ENCODE measurements around the gene ZNF236.

The ZNF236 gene

DNA sequence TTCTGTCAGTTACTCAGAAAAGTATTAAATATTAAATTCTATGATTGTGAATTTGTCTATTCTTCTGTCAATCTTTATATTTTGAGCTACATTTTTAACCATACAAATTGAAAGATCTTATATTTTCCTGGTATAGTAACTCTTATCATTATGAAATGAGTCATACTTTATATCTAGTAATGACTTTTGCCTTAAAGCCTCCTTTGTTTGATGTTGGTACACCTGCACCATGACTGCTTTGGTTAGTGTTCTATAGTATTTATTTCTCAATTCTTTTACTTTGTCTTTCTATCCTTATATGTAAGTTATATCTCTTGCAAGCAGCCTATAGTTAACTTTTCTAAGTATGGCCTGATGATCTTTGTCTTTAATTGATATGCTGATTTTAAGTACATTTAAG is 13.0 kb downstream of the ZNF236 start:
- Histone ChIP-seq H3K27me3 (ENCODE audit: insufficient read depth, insufficient read length) (no peaks in the 10 kb centered on the region), H3K9me3 (ENCODE audit: insufficient read depth, low read length) (no peaks in the 10 kb centered on the region), H3K36me3 (ENCODE audit: insufficient read depth, insufficient read length, low read length) (no peaks in the 10 kb centered on the region), H3K4me3 (ENCODE audit: insufficient read length, low read depth) (no peak overlapping the region), H3K9ac (ENCODE audit: insufficient read length, low read depth) (no peak overlapping the region), H3K4me1 (ENCODE audit: insufficient read depth, insufficient read length) (no peaks in the 10 kb centered on the region)
- no peak for DNase-seq (ENCODE audit: low read depth, low spot score)
- no peak for TF ChIP-seq YY1 (IDR thresholded peaks at IDR 0.05; ENCODE audit: insufficient read depth, insufficient read length)
- no peak for TF ChIP-seq SUZ12 (IDR thresholded peaks at IDR 0.05; ENCODE audit: extremely low read depth, insufficient read depth, insufficient read length)
- no peak for TF ChIP-seq ZNF274 (IDR thresholded peaks at IDR 0.05; ENCODE audit: low read depth, low read length)

DNA sequence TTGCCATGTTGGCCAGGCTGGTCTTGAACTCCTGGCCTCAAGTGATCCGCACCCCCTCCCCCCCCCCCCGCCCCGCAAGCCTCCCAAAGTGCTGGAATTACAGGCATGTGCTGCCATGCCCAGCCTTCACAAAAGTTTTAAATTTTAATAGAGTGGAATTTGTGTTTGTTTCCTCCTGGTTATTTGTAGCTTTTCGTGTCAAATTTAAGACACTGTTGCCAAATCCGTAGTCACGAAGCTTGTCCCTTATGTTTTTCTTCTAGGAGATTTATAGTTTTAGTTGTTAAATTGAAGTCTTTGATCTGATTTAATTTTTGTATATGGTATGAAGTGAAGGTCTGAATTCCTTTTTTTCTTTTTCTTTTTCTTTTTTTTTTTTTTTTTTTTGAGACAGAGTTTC is 14.7 kb downstream of the ZNF236 start:
- Histone ChIP-seq H3K9ac (ENCODE audit: insufficient read length, low read depth) (no peak overlapping the region), H3K9me3 (ENCODE audit: insufficient read depth, low read length) (no peaks in the 10 kb centered on the region), H3K4me3 (ENCODE audit: insufficient read length, low read depth) (no peak overlapping the region), H3K4me1 (ENCODE audit: insufficient read depth, insufficient read length) (no peaks in the 10 kb centered on the region), H3K36me3 (ENCODE audit: insufficient read depth, insufficient read length, low read length) (no peaks in the 10 kb centered on the region), H3K27me3 (ENCODE audit: insufficient read depth, insufficient read length) (no peaks in the 10 kb centered on the region)
- TF ChIP-seq YY1 (IDR thresholded peaks at IDR 0.05; ENCODE audit: insufficient read depth, insufficient read length) (no peak), ZNF274 (IDR thresholded peaks at IDR 0.05; ENCODE audit: low read depth, low read length) (no peak), SUZ12 (IDR thresholded peaks at IDR 0.05; ENCODE audit: extremely low read depth, insufficient read depth, insufficient read length) (no peak)
- DNase-seq (ENCODE audit: low read depth, low spot score) = no peak

DNA sequence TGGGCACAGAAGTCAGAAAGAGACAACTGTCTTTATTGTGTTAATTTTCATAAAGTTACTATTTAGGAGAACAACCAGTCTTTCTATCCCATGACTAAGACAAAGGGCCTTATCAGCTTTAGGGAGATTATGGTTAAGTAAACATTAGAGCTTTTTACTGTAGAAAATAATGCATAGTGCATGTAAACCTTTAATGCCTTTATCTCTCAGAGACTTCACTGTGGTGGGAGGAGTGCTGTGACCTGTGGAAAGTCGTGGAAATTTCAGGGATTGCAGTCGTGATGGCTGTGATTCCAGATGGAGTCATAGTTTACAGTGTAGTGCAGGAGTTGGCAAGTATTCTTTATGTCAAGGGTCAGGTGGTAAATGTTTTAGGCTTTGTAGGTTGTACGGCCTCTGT is 15.8 kb downstream of the ZNF236 start:
- DNase-seq (ENCODE audit: low read depth, low spot score) = no peak
- no peaks in the 10 kb centered on the region for H3K27me3 ChIP-seq (ENCODE audit: insufficient read depth, insufficient read length)
- H3K9me3 ChIP-seq (ENCODE audit: insufficient read depth, low read length) = no peaks in the 10 kb centered on the region
- H3K4me1 ChIP-seq (ENCODE audit: insufficient read depth, insufficient read length) = no peaks in the 10 kb centered on the region
- no peaks in the 10 kb centered on the region for H3K36me3 ChIP-seq (ENCODE audit: insufficient read depth, insufficient read length, low read length)
- H3K4me3 ChIP-seq (ENCODE audit: insufficient read length, low read depth) = no peak overlapping the region
- no peak overlapping the region for H3K9ac ChIP-seq (ENCODE audit: insufficient read length, low read depth)
- TF ChIP-seq SUZ12 (IDR thresholded peaks at IDR 0.05; ENCODE audit: extremely low read depth, insufficient read depth, insufficient read length) = no peak
- TF ChIP-seq ZNF274 (IDR thresholded peaks at IDR 0.05; ENCODE audit: low read depth, low read length) = no peak
- no peak for TF ChIP-seq YY1 (IDR thresholded peaks at IDR 0.05; ENCODE audit: insufficient read depth, insufficient read length)

DNA sequence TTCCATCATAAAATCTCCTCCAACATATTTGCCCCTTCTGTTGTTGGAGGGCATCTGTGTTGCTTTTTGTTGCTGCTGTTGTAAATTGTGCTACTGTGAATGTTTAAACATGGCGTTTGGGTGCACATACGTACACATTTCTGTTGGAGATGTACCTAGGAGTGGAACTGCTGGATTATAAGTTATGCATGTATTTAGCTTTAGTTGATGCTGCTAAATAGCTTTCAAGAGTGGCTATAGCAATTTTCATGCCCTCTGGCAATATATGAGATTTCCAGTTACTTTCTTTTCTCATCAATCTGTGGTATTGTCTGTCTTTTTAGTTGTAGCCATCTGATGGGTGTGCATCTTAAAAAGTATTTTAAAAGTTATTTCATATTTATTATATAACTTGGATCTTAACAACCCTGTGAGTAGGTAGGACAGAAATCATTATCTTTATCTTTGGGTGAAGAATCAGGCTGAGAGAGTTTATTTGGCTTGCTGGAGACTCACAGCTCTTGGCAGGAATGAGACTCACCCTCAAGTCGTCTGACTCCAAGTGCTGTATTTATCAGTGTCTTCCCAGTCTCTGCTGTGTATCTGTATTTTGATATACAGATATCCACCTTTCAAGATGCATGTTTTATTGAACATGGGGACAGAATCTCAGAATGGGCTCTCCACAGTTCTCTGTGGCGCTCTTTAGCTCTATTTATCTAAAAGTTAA is 16.9 kb downstream of the ZNF236 start:
- H3K27me3 ChIP-seq (ENCODE audit: insufficient read depth, insufficient read length) = no peaks in the 10 kb centered on the region
- no peaks in the 10 kb centered on the region for H3K9me3 ChIP-seq (ENCODE audit: insufficient read depth, low read length)
- TF ChIP-seq YY1 (IDR thresholded peaks at IDR 0.05; ENCODE audit: insufficient read depth, insufficient read length) (no peak), ZNF274 (IDR thresholded peaks at IDR 0.05; ENCODE audit: low read depth, low read length) (no peak), SUZ12 (IDR thresholded peaks at IDR 0.05; ENCODE audit: extremely low read depth, insufficient read depth, insufficient read length) (no peak)
- H3K4me3 ChIP-seq (ENCODE audit: insufficient read length, low read depth) = no peak overlapping the region
- H3K9ac ChIP-seq (ENCODE audit: insufficient read length, low read depth) = no peak overlapping the region
- no peak for DNase-seq (ENCODE audit: low read depth, low spot score)
- H3K4me1 ChIP-seq (ENCODE audit: insufficient read depth, insufficient read length) = no peaks in the 10 kb centered on the region
- no peaks in the 10 kb centered on the region for H3K36me3 ChIP-seq (ENCODE audit: insufficient read depth, insufficient read length, low read length)

DNA sequence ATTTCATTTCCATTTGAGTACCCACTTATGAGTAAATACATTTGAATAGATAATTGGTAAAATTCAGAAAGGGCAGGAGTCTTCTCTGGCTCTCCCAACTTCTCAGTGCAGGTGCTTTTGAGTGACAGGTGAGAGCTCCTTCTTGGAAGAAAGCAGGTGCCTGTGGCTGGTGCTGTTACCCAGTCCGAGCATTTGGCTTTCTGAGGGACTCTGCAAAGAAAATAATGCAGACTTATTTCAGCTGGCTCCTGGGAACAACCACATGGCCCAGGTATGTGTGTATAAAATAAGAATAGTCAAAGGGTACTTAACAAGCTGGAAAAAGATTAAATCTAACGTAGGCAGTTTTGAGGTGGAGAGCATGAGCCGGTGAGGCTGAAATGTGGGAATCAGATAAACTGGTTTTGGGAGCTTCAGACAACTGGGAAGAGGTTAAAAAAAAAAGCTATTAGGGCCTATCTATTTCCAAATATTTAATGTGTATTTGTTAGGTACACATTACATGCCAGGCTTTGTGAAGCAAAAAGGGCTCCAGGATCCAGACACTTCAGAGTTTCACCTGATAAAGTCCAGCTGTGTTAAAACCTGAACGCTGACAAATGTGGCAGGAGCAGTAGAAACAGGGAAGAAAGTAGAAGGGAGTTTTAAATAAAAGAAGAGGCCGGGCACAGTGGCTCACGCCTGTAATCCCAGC is 20.6 kb downstream of the ZNF236 start:
- Histone ChIP-seq H3K9me3 (ENCODE audit: insufficient read depth, low read length) (no peaks in the 10 kb centered on the region), H3K9ac (ENCODE audit: insufficient read length, low read depth) (no peak overlapping the region), H3K4me1 (ENCODE audit: insufficient read depth, insufficient read length) (peaks cover 2% of the 10 kb centered on the region), H3K4me3 (ENCODE audit: insufficient read length, low read depth) (no peak overlapping the region), H3K27me3 (ENCODE audit: insufficient read depth, insufficient read length) (no peaks in the 10 kb centered on the region), H3K36me3 (ENCODE audit: insufficient read depth, insufficient read length, low read length) (no peaks in the 10 kb centered on the region)
- no peak for TF ChIP-seq ZNF274 (IDR thresholded peaks at IDR 0.05; ENCODE audit: low read depth, low read length)
- no peak for TF ChIP-seq SUZ12 (IDR thresholded peaks at IDR 0.05; ENCODE audit: extremely low read depth, insufficient read depth, insufficient read length)
- DNase-seq (ENCODE audit: low read depth, low spot score) = no peak

DNA sequence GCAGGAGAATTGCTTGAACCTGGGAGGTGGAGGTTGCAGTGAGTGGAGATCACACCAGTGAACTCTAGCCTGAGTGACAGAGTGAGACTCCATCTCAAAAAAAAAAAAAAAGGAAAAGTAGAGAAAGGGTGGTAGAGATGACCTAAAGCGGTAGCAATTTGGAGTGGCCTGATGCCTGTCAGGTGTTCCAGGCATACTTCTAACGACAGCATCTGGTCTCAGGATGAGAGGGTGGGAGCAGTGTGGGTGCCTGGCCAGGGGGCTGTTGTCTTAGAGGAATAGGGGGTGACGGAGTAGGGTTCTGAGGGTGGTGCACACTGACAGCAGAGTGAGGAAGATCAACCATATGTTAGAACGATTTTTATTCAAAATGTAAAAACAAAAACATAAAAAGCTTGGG is 21.8 kb downstream of the ZNF236 start:
- Histone ChIP-seq H3K9ac (ENCODE audit: insufficient read length, low read depth) (no peak overlapping the region), H3K4me3 (ENCODE audit: insufficient read length, low read depth) (no peak overlapping the region), H3K36me3 (ENCODE audit: insufficient read depth, insufficient read length, low read length) (no peaks in the 10 kb centered on the region), H3K9me3 (ENCODE audit: insufficient read depth, low read length) (no peaks in the 10 kb centered on the region), H3K4me1 (ENCODE audit: insufficient read depth, insufficient read length) (peaks cover 2% of the 10 kb centered on the region), H3K27me3 (ENCODE audit: insufficient read depth, insufficient read length) (no peaks in the 10 kb centered on the region)
- DNase-seq (ENCODE audit: low read depth, low spot score) = no peak
- TF ChIP-seq SUZ12 (IDR thresholded peaks at IDR 0.05; ENCODE audit: extremely low read depth, insufficient read depth, insufficient read length) (no peak), YY1 (IDR thresholded peaks at IDR 0.05; ENCODE audit: insufficient read depth, insufficient read length) (no peak), ZNF274 (IDR thresholded peaks at IDR 0.05; ENCODE audit: low read depth, low read length) (no peak)

DNA sequence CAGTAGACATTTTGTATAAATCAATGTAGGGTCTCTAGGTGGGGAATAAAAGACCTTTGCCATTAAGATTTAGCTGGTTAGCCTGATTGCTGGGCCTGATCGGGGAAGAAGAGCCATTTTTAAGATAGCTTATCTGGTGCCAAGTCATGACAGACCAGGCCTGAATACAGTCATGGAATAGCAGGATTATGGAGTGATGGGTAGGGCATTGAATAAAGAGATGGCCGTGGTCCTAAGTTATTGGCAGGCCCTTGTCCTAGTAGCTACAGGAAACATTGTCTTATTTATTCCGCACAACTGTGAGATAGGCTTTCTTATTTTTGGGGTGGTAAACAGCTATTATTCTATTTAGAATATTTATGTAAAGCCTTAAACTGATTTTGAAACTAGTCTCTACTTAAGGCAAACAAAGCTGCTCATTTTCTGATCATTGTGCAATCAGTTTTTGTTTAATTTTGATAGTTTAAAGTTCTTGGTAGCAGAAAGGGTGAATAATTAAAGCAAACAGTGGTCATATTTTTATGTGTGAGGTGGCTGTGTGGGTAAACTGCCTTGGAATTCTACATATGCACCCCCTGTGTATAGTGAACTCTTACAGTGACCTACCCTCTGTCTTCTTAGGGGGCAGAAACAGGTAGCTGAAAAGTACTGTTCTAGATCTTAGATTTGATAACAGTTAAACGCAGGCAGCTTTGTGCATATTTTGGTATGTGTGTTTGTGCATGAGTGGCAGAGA is 22.6 kb downstream of the ZNF236 start:
- no peak for DNase-seq (ENCODE audit: low read depth, low spot score)
- peaks cover 2% of the 10 kb centered on the region for H3K4me1 ChIP-seq (ENCODE audit: insufficient read depth, insufficient read length)
- H3K9me3 ChIP-seq (ENCODE audit: insufficient read depth, low read length) = no peaks in the 10 kb centered on the region
- no peak overlapping the region for H3K4me3 ChIP-seq (ENCODE audit: insufficient read length, low read depth)
- H3K36me3 ChIP-seq (ENCODE audit: insufficient read depth, insufficient read length, low read length) = no peaks in the 10 kb centered on the region
- H3K9ac ChIP-seq (ENCODE audit: insufficient read length, low read depth) = no peak overlapping the region
- TF ChIP-seq SUZ12 (IDR thresholded peaks at IDR 0.05; ENCODE audit: extremely low read depth, insufficient read depth, insufficient read length) = no peak
- TF ChIP-seq YY1 (IDR thresholded peaks at IDR 0.05; ENCODE audit: insufficient read depth, insufficient read length) = no peak
- TF ChIP-seq ZNF274 (IDR thresholded peaks at IDR 0.05; ENCODE audit: low read depth, low read length) = no peak
- no peaks in the 10 kb centered on the region for H3K27me3 ChIP-seq (ENCODE audit: insufficient read depth, insufficient read length)

Data from NT2/D1 (cell line).